IMR-90 (cell line): ENCODE results near the gene HES7. TPM values are rescaled to one million over a fixed set of nuclear protein-coding genes. Genes with fewer than 3 reads are reported as not detected.

ENCODE experiments used
- ATAC-seq: fragments of 200-7000 bp; cut with Tn5 transposase; 2 replicates; pipeline ENCODE4 v1.9.1; 2020; ENCODE audit warnings: low read depth, mild to moderate bottlenecking, moderate library complexity
- BruUV-seq: library from RNA; stranded (reverse); fragments of 400-500 nt; replicated peaks from 2 replicates; lab custom pipeline; 2021; lab: Mats Ljungman, UMichigan
- CTCF ChIA-PET: fragments of 300-600 bp; formaldehyde crosslinking; extraction: SDS; loops from one replicate; lab custom pipeline; 2021; ENCODE audit warnings: antibody characterized with exemption; lab: Yijun Ruan, JAX
- POLR2A ChIA-PET: fragments of 300-600 bp; sonication (Branson Sonifier 250); formaldehyde crosslinking; loops from one replicate; lab custom pipeline; 2022; ENCODE audit warnings: antibody characterized with exemption; ENCODE audit not compliant: unreplicated experiment; lab: Charles Lee
- DNase-seq: peaks from one replicate; pipeline ENCODE4 v3.0.0; 2013
- H2AFZ ChIP-seq: replicated peaks from 2 replicates; pipeline ENCODE3; 2013; ENCODE audit warnings: low read length, mild to moderate bottlenecking; ENCODE audit not compliant: poor library complexity
- H2AK5ac ChIP-seq: 2 replicates; pipeline ENCODE4 v1.6.1; 2013; ENCODE audit warnings: low read depth, low read length, inconsistent platforms
- H2AK9ac ChIP-seq: replicated peaks from 2 replicates; pipeline ENCODE3; 2013; ENCODE audit warnings: mild to moderate bottlenecking, low read depth, low read length, moderate library complexity; ENCODE audit not compliant: poor library complexity
- H2BK120ac ChIP-seq: 2 replicates; pipeline ENCODE4 v1.6.1; 2013; ENCODE audit warnings: low read depth, low read length, inconsistent platforms
- H2BK15ac ChIP-seq: 3 replicates; pipeline ENCODE4 v1.6.1; 2013; ENCODE audit warnings: low read depth, low read length, inconsistent platforms
- H2BK20ac ChIP-seq: 2 replicates; pipeline ENCODE4 v1.6.1; 2013; ENCODE audit warnings: low read depth, mild to moderate bottlenecking, inconsistent platforms, low read length, moderate library complexity
- H2BK5ac ChIP-seq: 2 replicates; pipeline ENCODE4 v1.6.1; 2013; ENCODE audit warnings: mild to moderate bottlenecking, low read depth, low read length, inconsistent platforms; ENCODE audit not compliant: poor library complexity, severe bottlenecking
- H3K14ac ChIP-seq: replicated peaks from 2 replicates; pipeline ENCODE4 v1.6.1; 2013; ENCODE audit warnings: low read depth, low read length, inconsistent platforms
- H3K18ac ChIP-seq: 2 replicates; pipeline ENCODE4 v1.6.1; 2013; ENCODE audit warnings: low read depth, low read length, control low read depth
- H3K23ac ChIP-seq: 2 replicates; pipeline ENCODE4 v1.6.1; 2013; ENCODE audit warnings: low read depth, low read length, inconsistent platforms
- H3K27ac ChIP-seq: 2 replicates; pipeline ENCODE4 v1.5.1; 2013; ENCODE audit warnings: mild to moderate bottlenecking, control low read depth, low read length; ENCODE audit not compliant: insufficient read depth
- H3K27me3 ChIP-seq: 2 replicates; pipeline ENCODE4 v1.6.1; 2013; ENCODE audit warnings: low read length; ENCODE audit not compliant: control insufficient read depth, insufficient read depth
- H3K36me3 ChIP-seq: 2 replicates; pipeline ENCODE4 v1.6.1; 2013; ENCODE audit warnings: low read length, mixed read lengths; ENCODE audit not compliant: control insufficient read depth, insufficient read depth
- H3K4ac ChIP-seq: 2 replicates; pipeline ENCODE4 v1.6.1; 2013; ENCODE audit warnings: low read depth, low read length, inconsistent platforms
- H3K4me1 ChIP-seq: 2 replicates; pipeline ENCODE4 v1.6.1; 2013; ENCODE audit warnings: low read length, mixed read lengths; ENCODE audit not compliant: control insufficient read depth, insufficient read depth
- H3K4me2 ChIP-seq: 2 replicates; pipeline ENCODE4 v1.6.1; 2013; ENCODE audit warnings: low read depth, mild to moderate bottlenecking, control low read depth, low read length, moderate library complexity
- H3K4me3 ChIP-seq: 2 replicates; pipeline ENCODE4 v1.5.1; 2013; ENCODE audit warnings: low read depth, mild to moderate bottlenecking, control low read depth, low read length, moderate library complexity; ENCODE audit not compliant: insufficient read depth
- H3K56ac ChIP-seq: 2 replicates; pipeline ENCODE4 v1.6.1; 2013; ENCODE audit warnings: low read length, inconsistent platforms; ENCODE audit not compliant: insufficient read depth; ENCODE audit errors: extremely low read depth
- H3K79me1 ChIP-seq, 2 experiments: 2 replicates each; pipeline ENCODE4 v1.6.1; 2013; ENCODE audit warnings: low read length in 2 of 2, inconsistent platforms in 1 of 2, low read depth in 1 of 2
- H3K9ac ChIP-seq: 2 replicates; pipeline ENCODE4 v1.6.1; 2013; ENCODE audit warnings: low read depth, low read length, control low read depth
- H3K9me1 ChIP-seq: 2 replicates; pipeline ENCODE4 v1.6.1; 2013; ENCODE audit warnings: low read length, inconsistent platforms; ENCODE audit not compliant: insufficient read depth
- H3K9me3 ChIP-seq: 2 replicates; pipeline ENCODE4 v1.6.1; 2013; ENCODE audit warnings: low read length; ENCODE audit not compliant: control insufficient read depth, insufficient read depth
- H4K20me1 ChIP-seq: 2 replicates; pipeline ENCODE4 v1.6.1; 2013; ENCODE audit warnings: low read length, inconsistent platforms; ENCODE audit not compliant: insufficient read depth
- H4K5ac ChIP-seq: 2 replicates; pipeline ENCODE4 v1.6.1; 2013; ENCODE audit warnings: mild to moderate bottlenecking, low read depth, low read length, control low read depth
- H4K8ac ChIP-seq, 2 experiments: 2 replicates each; pipeline ENCODE4 v1.6.1; 2013; ENCODE audit warnings: low read depth in 2 of 2, low read length in 2 of 2, control low read depth in 1 of 2, inconsistent platforms in 1 of 2
- H4K91ac ChIP-seq: 2 replicates; pipeline ENCODE4 v1.6.1; 2013; ENCODE audit warnings: low read depth, low read length, inconsistent platforms; ENCODE audit not compliant: insufficient read depth
- BHLHE40 ChIP-seq: fragments of 150-350 bp; IDR thresholded peaks from 2 replicates; pipeline ENCODE4 v1.6.1; 2016; ENCODE audit warnings: mild to moderate bottlenecking, low read depth, low read length
- CEBPB ChIP-seq: IDR thresholded peaks from 2 replicates; pipeline ENCODE4 v1.6.1; 2012; ENCODE audit warnings: low read depth, low read length, improper control_type of control experiment
- FOS ChIP-seq: fragments of 150-350 bp; IDR thresholded peaks from 2 replicates; pipeline ENCODE4 v1.6.1; 2016; ENCODE audit warnings: low read depth, low read length
- MAFK ChIP-seq: IDR thresholded peaks from 2 replicates; pipeline ENCODE4 v1.6.1; 2012; ENCODE audit warnings: low read depth, low read length, improper control_type of control experiment
- MAZ ChIP-seq: IDR thresholded peaks from 2 replicates; pipeline ENCODE4 v1.6.1; 2012; ENCODE audit warnings: low read depth, mild to moderate bottlenecking, low read length, improper control_type of control experiment, moderate library complexity, borderline replicate concordance
- MXI1 ChIP-seq: IDR thresholded peaks from 2 replicates; pipeline ENCODE4 v1.6.1; 2012; ENCODE audit warnings: low read depth, mild to moderate bottlenecking, low read length, moderate library complexity, borderline replicate concordance
- NFE2L2 ChIP-seq: fragments of 150-350 bp; IDR thresholded peaks from 2 replicates; pipeline ENCODE4 v1.6.1; 2016; ENCODE audit warnings: low read depth, mild to moderate bottlenecking, low read length
- RAD21 ChIP-seq: IDR thresholded peaks from 2 replicates; pipeline ENCODE4 v1.6.1; 2012; ENCODE audit warnings: low read length, improper control_type of control experiment
- SMC3 ChIP-seq: fragments of 150-350 bp; IDR thresholded peaks from 2 replicates; pipeline ENCODE4 v1.6.1; 2016; ENCODE audit warnings: low read depth, mild to moderate bottlenecking, antibody characterized with exemption, low read length, moderate library complexity
- USF2 ChIP-seq: fragments of 150-350 bp; IDR thresholded peaks from 2 replicates; pipeline ENCODE4 v1.6.1; 2017; ENCODE audit warnings: mild to moderate bottlenecking, antibody characterized with exemption, low read length, low read depth
- WGBS, 2 experiments: methylation state at CpG; one replicate each; pipeline versions ENCODE4 v1.1.5 to v1.1.7; 2013; ENCODE audit warnings: missing lambda C conversion rate in 2 of 2; ENCODE audit not compliant: insufficient read length in 1 of 2; ENCODE audit errors: extremely low coverage in 2 of 2; 5-methylcytosine and 5-hydroxymethylcytosine counted together
- dilution Hi-C: fragments of 300-500 bp; cut with HindIII; formaldehyde crosslinking; loops from one replicate; pipeline ENCODE4 v1.14.3; 2018; ENCODE audit warnings: low sequenced_read_pairs; ENCODE audit not compliant: unreplicated experiment
- in situ Hi-C: fragments of 300-500 bp; cut with MboI; formaldehyde crosslinking; loops from 3 replicates; pipeline ENCODE4 v1.14.3; 2019; ENCODE audit warnings: low sequenced_read_pairs, inconsistent platforms, mixed read lengths
- intact Hi-C: fragments of 100-400 bp; cut with micrococcal nuclease; formaldehyde crosslinking; loops from 2 replicates; pipeline ENCODE4 v1.10.0; 2022
- polyA plus RNA-seq, 3 experiments: library from polyadenylated mRNA; depleted of rRNA; stranded (reverse); fragments of >200 nt; gene quantifications; 2 replicates each; pipeline ENCODE4 v1.2.3, GENCODE V29; 2012; ENCODE audit warnings: low replicate concordance in 1 of 3
- total RNA-seq: library from RNA; depleted of rRNA; stranded (reverse); fragments of >200 nt; gene quantifications from 2 replicates; pipeline ENCODE4 v1.2.3, GENCODE V29; 2012

HES7 gene
- total and polyA plus RNA-seq, 2 of the 4 experiments (the other 2 are of a cell fraction): 0.43 TPM; not detected in 1

GRCh38 chr17:8148560-8148959 is 24.7 kb upstream of the HES7 start:
- intact Hi-C loops (no loop called here), in situ Hi-C loops (no loop called here), dilution Hi-C loops (no loop called here)
- no peak for DNase-seq
- Histone ChIP-seq H3K18ac (no peak overlapping the region), H3K4me2 (no peak overlapping the region), H2BK15ac (no peak overlapping the region), H3K4me1 (peaks cover 14% of the 10 kb centered on the region), H3K9me1 (peaks cover 15% of the 10 kb centered on the region), H4K20me1 (peaks cover 9% of the 10 kb centered on the region), H2AK5ac (no peak overlapping the region), H4K8ac (no peak overlapping the region), H2BK120ac (no peak overlapping the region), H3K27ac (no peak overlapping the region), H2BK20ac (no peak overlapping the region), H2AK9ac (no peak overlapping the region), H3K23ac (no peak overlapping the region), H3K14ac (no peak overlapping the region), H4K91ac (no peak overlapping the region), H2BK5ac (no peak overlapping the region), H4K5ac (no peak overlapping the region), H3K79me1 (peaks cover 3 to 23% of the 10 kb centered on the region in 2 experiments; a peak in 2 of 4 replicates), H3K56ac (no peak overlapping the region), H3K27me3 (no peaks in the 10 kb centered on the region), H3K36me3 (peaks cover 52% of the 10 kb centered on the region), H3K9me3 (no peaks in the 10 kb centered on the region), H3K4ac (no peak overlapping the region), H3K4me3 (no peak overlapping the region), H3K9ac (no peak overlapping the region), H2AFZ (no peak overlapping the region)
- no peak for ATAC-seq
- 96% methylated on average over 4 of the region's 13 CpGs; no CpG with 5 or more reads in 1 of the 2 experiments for WGBS, 2 experiments
- POLR2A ChIA-PET: no interaction called here
- CTCF ChIA-PET: no interaction called here
- TF ChIP-seq BHLHE40 (no peak), RAD21 (no peak), SMC3 (no peak), FOS (no peak), MAZ (no peak), USF2 (no peak), MXI1 (no peak), CEBPB (no peak), MAFK (no peak), NFE2L2 (no peak)
- no TSS peak for BruUV-seq
